Activated naive CD8-positive, alpha-beta T cell (primary cell): ENCODE measurements around the gene POLD2.

Experiments used
- H3K27ac Mint-ChIP-seq: one replicate; pipeline ENCODE4 v1.8.0; 2021; ENCODE audit warnings: mixed read lengths
- H3K27me3 Mint-ChIP-seq: one replicate; pipeline ENCODE4 v1.8.0; 2021; ENCODE audit warnings: mixed read lengths
- H3K36me3 Mint-ChIP-seq: one replicate; pipeline ENCODE4 v1.8.0; 2021; ENCODE audit warnings: mixed read lengths
- H3K4me1 Mint-ChIP-seq: one replicate; pipeline ENCODE4 v1.8.0; 2021; ENCODE audit warnings: low read depth, mixed read lengths
- H3K4me3 Mint-ChIP-seq: one replicate; pipeline ENCODE4 v1.8.0; 2021; ENCODE audit warnings: mild to moderate bottlenecking, mixed read lengths
- H3K9me3 Mint-ChIP-seq: one replicate; pipeline ENCODE4 v1.8.0; 2021; ENCODE audit warnings: low read depth, mixed read lengths

POLD2 gene

GRCh38 chr7:44079331-44080021 lies 43.9 kb downstream of the POLD2 start:
- peak overlapping the region; percentile 34 for H3K27ac Mint-ChIP-seq
- H3K36me3 Mint-ChIP-seq = peaks cover 7% of the 10 kb centered on the region
- no peaks in the 10 kb centered on the region for H3K27me3 Mint-ChIP-seq
- no peaks in the 10 kb centered on the region for H3K9me3 Mint-ChIP-seq
- no peak overlapping the region for H3K4me3 Mint-ChIP-seq
- peaks cover 26% of the 10 kb centered on the region for H3K4me1 Mint-ChIP-seq

- Mint-ChIP-seq H3K4me1 (peaks cover 28% of the 10 kb centered on the region), H3K27ac (peak overlapping the region; percentile 61), H3K9me3 (no peaks in the 10 kb centered on the region), H3K4me3 (no peak overlapping the region), H3K36me3 (peaks cover 7% of the 10 kb centered on the region), H3K27me3 (no peaks in the 10 kb centered on the region)
These were observed 44.8 kb downstream of the POLD2 start for GRCh38 chr7:44078521-44078920.

- no peak overlapping the region for H3K4me3 Mint-ChIP-seq
- H3K4me1 Mint-ChIP-seq = peaks cover 30% of the 10 kb centered on the region
- H3K9me3 Mint-ChIP-seq = no peaks in the 10 kb centered on the region
- H3K27me3 Mint-ChIP-seq = no peaks in the 10 kb centered on the region
- peak overlapping the region; percentile 74 for H3K27ac Mint-ChIP-seq
- H3K36me3 Mint-ChIP-seq = peaks cover 7% of the 10 kb centered on the region
These were observed 45.7 kb downstream of the POLD2 start for GRCh38 chr7:44077681-44078091.

- H3K27ac Mint-ChIP-seq = no peak overlapping the region
- peaks cover 36% of the 10 kb centered on the region for H3K4me1 Mint-ChIP-seq
- peaks cover 7% of the 10 kb centered on the region for H3K36me3 Mint-ChIP-seq
These were observed 46.3 kb downstream of the POLD2 start for GRCh38 chr7:44077061-44077460.

GRCh38 chr7:44076101-44076895 lies 47.0 kb downstream of the POLD2 start:
- H3K36me3 Mint-ChIP-seq = peaks cover 7% of the 10 kb centered on the region
- no peak overlapping the region for H3K27ac Mint-ChIP-seq
- peaks cover 38% of the 10 kb centered on the region for H3K4me1 Mint-ChIP-seq
- no peak overlapping the region for H3K4me3 Mint-ChIP-seq
- H3K27me3 Mint-ChIP-seq = no peaks in the 10 kb centered on the region
- H3K9me3 Mint-ChIP-seq = no peaks in the 10 kb centered on the region

More at GRCh38 chr7:44077061-44077460, 46.3 kb downstream of the POLD2 start:
- H3K4me3 Mint-ChIP-seq = no peak overlapping the region
- no peaks in the 10 kb centered on the region for H3K27me3 Mint-ChIP-seq
- no peaks in the 10 kb centered on the region for H3K9me3 Mint-ChIP-seq

- Mint-ChIP-seq H3K27ac (no peak overlapping the region), H3K9me3 (no peaks in the 10 kb centered on the region), H3K4me3 (no peak overlapping the region), H3K27me3 (no peaks in the 10 kb centered on the region), H3K36me3 (peaks cover 5% of the 10 kb centered on the region), H3K4me1 (peaks cover 33% of the 10 kb centered on the region)
These were observed 47.9 kb downstream of the POLD2 start for GRCh38 chr7:44075296-44076075.

GRCh38 chr7:44074349-44074695 lies 49.0 kb downstream of the POLD2 start:
- no peaks in the 10 kb centered on the region for H3K27me3 Mint-ChIP-seq
- no peaks in the 10 kb centered on the region for H3K9me3 Mint-ChIP-seq
- H3K4me3 Mint-ChIP-seq = peak overlapping the region; percentile 17
- peaks cover 31% of the 10 kb centered on the region for H3K4me1 Mint-ChIP-seq
- peak overlapping the region; percentile 79 for H3K27ac Mint-ChIP-seq
- peaks cover 5% of the 10 kb centered on the region for H3K36me3 Mint-ChIP-seq

GRCh38 chr7:44073664-44074348 lies 49.5 kb downstream of the POLD2 start:
- no peaks in the 10 kb centered on the region for H3K27me3 Mint-ChIP-seq
- H3K27ac Mint-ChIP-seq = peak overlapping the region; percentile 79
- peak overlapping the region; percentile 44 for H3K4me3 Mint-ChIP-seq
- peaks cover 28% of the 10 kb centered on the region for H3K4me1 Mint-ChIP-seq
- H3K9me3 Mint-ChIP-seq = no peaks in the 10 kb centered on the region
- H3K36me3 Mint-ChIP-seq = peaks cover 5% of the 10 kb centered on the region

GRCh38 chr7:44072364-44073231 lies 50.8 kb downstream of the POLD2 start:
- peak overlapping the region; percentile 34 for H3K27ac Mint-ChIP-seq
- H3K9me3 Mint-ChIP-seq = no peaks in the 10 kb centered on the region
- H3K36me3 Mint-ChIP-seq = peaks cover under 1% of the 10 kb centered on the region
- no peaks in the 10 kb centered on the region for H3K27me3 Mint-ChIP-seq
- H3K4me3 Mint-ChIP-seq = no peak overlapping the region
- peaks cover 22% of the 10 kb centered on the region for H3K4me1 Mint-ChIP-seq

- no peak overlapping the region for H3K4me3 Mint-ChIP-seq
- no peaks in the 10 kb centered on the region for H3K9me3 Mint-ChIP-seq
- no peak overlapping the region for H3K27ac Mint-ChIP-seq
- H3K4me1 Mint-ChIP-seq = peaks cover 26% of the 10 kb centered on the region
- no peaks in the 10 kb centered on the region for H3K36me3 Mint-ChIP-seq
- H3K27me3 Mint-ChIP-seq = no peaks in the 10 kb centered on the region
These were observed 51.5 kb downstream of the POLD2 start for GRCh38 chr7:44071726-44072363.

- peaks cover 31% of the 10 kb centered on the region for H3K4me1 Mint-ChIP-seq
- no peaks in the 10 kb centered on the region for H3K36me3 Mint-ChIP-seq
- no peak overlapping the region for H3K4me3 Mint-ChIP-seq
- peak overlapping the region; percentile 50 for H3K27ac Mint-ChIP-seq
- H3K9me3 Mint-ChIP-seq = no peaks in the 10 kb centered on the region
- no peaks in the 10 kb centered on the region for H3K27me3 Mint-ChIP-seq
These were observed 55.3 kb downstream of the POLD2 start for GRCh38 chr7:44068054-44068453.

GRCh38 chr7:44067064-44067951 lies 56.0 kb downstream of the POLD2 start:
- Mint-ChIP-seq H3K4me3 (no peak overlapping the region), H3K27ac (peak overlapping the region; percentile 46), H3K36me3 (no peaks in the 10 kb centered on the region), H3K4me1 (peaks cover 26% of the 10 kb centered on the region), H3K9me3 (no peaks in the 10 kb centered on the region), H3K27me3 (no peaks in the 10 kb centered on the region)
